Activated CD4-positive, alpha-beta T cell treated with anti-CD3 and anti-CD28 coated beads for 24 hours (primary cell): ENCODE data around the gene MX1.
"Not testable (repeated sequence)": the region's sequence is repeated elsewhere in the genome, so short reads cannot be mapped to it uniquely, and the experiment has no call there.

ENCODE experiments used
- DNase-seq, 2 donors: peaks; one replicate each; pipeline ENCODE4 v3.0.0-alpha.2; 2020; ENCODE audit warnings: low read depth in 2 of 2

Gene MX1

GRCh38 chr21:41407541-41408460 lies 18.2 kb upstream of the MX1 start:
- DNase-seq, result no peak

- no peak for DNase-seq
Observed at GRCh38 chr21:41410361-41410760, 15.7 kb upstream of the MX1 start.

GRCh38 chr21:41410767-41411448 lies 15.1 kb upstream of the MX1 start:
- DNase-seq, result no peak

- no peak for DNase-seq
Observed at GRCh38 chr21:41411449-41412089, 14.5 kb upstream of the MX1 start.

- not testable (repeated sequence) for DNase-seq
Observed at GRCh38 chr21:41417505-41417904, 8.5 kb upstream of the MX1 start.

GRCh38 chr21:41418393-41418792 lies 7.6 kb upstream of the MX1 start:
- no peak for DNase-seq

GRCh38 chr21:41418956-41419680 lies 6.9 kb upstream of the MX1 start:
- no peak for DNase-seq

- peak; percentile 17 to 27 for DNase-seq
Observed at GRCh38 chr21:41419921-41420862, 5.8 kb upstream of the MX1 start.

GRCh38 chr21:41420998-41421397 lies 5.0 kb upstream of the MX1 start:
- not testable (repeated sequence) for DNase-seq

- no peak for DNase-seq
Observed at GRCh38 chr21:41422546-41423304, 3.3 kb upstream of the MX1 start.

- DNase-seq, result not testable (repeated sequence)
Observed at GRCh38 chr21:41423305-41423636, 2.8 kb upstream of the MX1 start.

- DNase-seq, result no peak
Observed at GRCh38 chr21:41425588-41425953, 468 bp upstream of the MX1 start.

GRCh38 chr21:41426676-41427404 lies 801 bp downstream of the MX1 start:
- DNase-seq, result no peak

GRCh38 chr21:41427556-41427955 lies 1.5 kb downstream of the MX1 start:
- DNase-seq, result no peak

GRCh38 chr21:41428311-41428710 lies 2.3 kb downstream of the MX1 start:
- DNase-seq, result no peak

- no peak for DNase-seq
Observed at GRCh38 chr21:41428847-41429246, 2.8 kb downstream of the MX1 start.

GRCh38 chr21:41429305-41429704 lies 3.3 kb downstream of the MX1 start:
- no peak for DNase-seq

- DNase-seq, result no peak
Observed at GRCh38 chr21:41429925-41430491, 4.0 kb downstream of the MX1 start.
